HAP-1 (cell line): ENCODE measurements around the gene RHBDF2.

ENCODE experiments used
- DNase-seq, 2 experiments: peaks; one replicate each; pipeline ENCODE4 v3.0.0-alpha.2; 2016 to 2020; ENCODE audit warnings: low spot score in 2 of 2
- H3K27me3 ChIP-seq: fragments of 250-450 bp; sonication (Bioruptor Pico); 2 replicates; pipeline ENCODE4 v1.5.1; 2020; ENCODE audit warnings: low read depth, mild to moderate bottlenecking, moderate library complexity
- H3K36me3 ChIP-seq: fragments of 250-450 bp; sonication (Bioruptor Pico); replicated peaks from 2 replicates; pipeline ENCODE4 v1.5.1; 2020; ENCODE audit warnings: mild to moderate bottlenecking
- H3K4me1 ChIP-seq: fragments of 250-450 bp; sonication (Bioruptor Pico); 2 replicates; pipeline ENCODE4 v1.5.1; 2020; ENCODE audit warnings: mild to moderate bottlenecking
- H3K4me3 ChIP-seq: fragments of 250-450 bp; sonication (Bioruptor Pico); 2 replicates; pipeline ENCODE4 v1.5.1; 2020; ENCODE audit warnings: mild to moderate bottlenecking, moderate library complexity
- H3K9me3 ChIP-seq: fragments of 250-450 bp; sonication (Bioruptor Pico); 2 replicates; pipeline ENCODE4 v1.5.1; 2020; ENCODE audit warnings: mild to moderate bottlenecking, moderate library complexity
- in situ Hi-C: fragments of 300-500 bp; cut with MboI; formaldehyde crosslinking; loops from 3 replicates; pipeline ENCODE4 v1.14.3; 2020; ENCODE audit warnings: low sequenced_read_pairs, inconsistent platforms, mixed read lengths

The RHBDF2 gene

DNA sequence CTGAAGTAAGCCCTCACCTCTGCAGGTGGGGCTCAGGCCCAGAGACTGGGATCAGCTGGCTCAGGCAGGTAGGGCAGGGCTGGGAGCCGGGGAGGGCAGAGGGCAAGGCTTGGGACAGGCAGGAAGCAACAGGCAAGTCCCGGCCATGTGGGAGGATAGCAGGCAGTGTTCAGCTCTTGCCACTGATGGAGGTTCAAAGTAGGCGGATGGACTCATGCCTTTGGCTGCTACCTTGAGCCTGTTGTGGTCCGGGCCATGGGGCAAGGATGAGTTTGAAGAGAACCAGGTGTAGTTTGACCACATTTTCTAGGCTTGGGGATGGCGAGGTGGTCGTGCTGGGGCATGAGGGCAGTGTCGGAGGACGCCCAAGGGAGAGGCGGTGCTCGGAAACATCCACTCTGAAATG lies 41.3 kb upstream of the RHBDF2 start:
- no peak overlapping the region for H3K4me3 ChIP-seq
- H3K27me3 ChIP-seq: no peaks in the 10 kb centered on the region
- in situ Hi-C loops: no loop called here

GRCh38 chr17:76541739-76542454 lies 40.7 kb upstream of the RHBDF2 start:
- Histone ChIP-seq H3K4me1 (peaks cover 5% of the 10 kb centered on the region), H3K36me3 (no peaks in the 10 kb centered on the region; the same call in 1 of the 2 replicates), H3K27me3 (no peaks in the 10 kb centered on the region), H3K9me3 (no peaks in the 10 kb centered on the region), H3K4me3 (no peak overlapping the region)
- in situ Hi-C loops: no loop called here
- DNase-seq: no peak

More for the DNA sequence above, 41.3 kb upstream of the RHBDF2 start:
- Histone ChIP-seq H3K4me1 (peaks cover 5% of the 10 kb centered on the region), H3K36me3 (no peaks in the 10 kb centered on the region; the same call in 1 of the 2 replicates), H3K9me3 (no peaks in the 10 kb centered on the region)
- no peak for DNase-seq

GRCh38 chr17:76540381-76541300 lies 39.4 kb upstream of the RHBDF2 start:
- Histone ChIP-seq H3K4me1 (peaks cover 5% of the 10 kb centered on the region), H3K27me3 (no peaks in the 10 kb centered on the region), H3K9me3 (no peaks in the 10 kb centered on the region), H3K4me3 (peak overlapping the region; percentile 7; the same call in 1 of the 2 replicates), H3K36me3 (no peaks in the 10 kb centered on the region)
- DNase-seq: peak; percentile 94 to 96
- in situ Hi-C loops: no loop called here

DNA sequence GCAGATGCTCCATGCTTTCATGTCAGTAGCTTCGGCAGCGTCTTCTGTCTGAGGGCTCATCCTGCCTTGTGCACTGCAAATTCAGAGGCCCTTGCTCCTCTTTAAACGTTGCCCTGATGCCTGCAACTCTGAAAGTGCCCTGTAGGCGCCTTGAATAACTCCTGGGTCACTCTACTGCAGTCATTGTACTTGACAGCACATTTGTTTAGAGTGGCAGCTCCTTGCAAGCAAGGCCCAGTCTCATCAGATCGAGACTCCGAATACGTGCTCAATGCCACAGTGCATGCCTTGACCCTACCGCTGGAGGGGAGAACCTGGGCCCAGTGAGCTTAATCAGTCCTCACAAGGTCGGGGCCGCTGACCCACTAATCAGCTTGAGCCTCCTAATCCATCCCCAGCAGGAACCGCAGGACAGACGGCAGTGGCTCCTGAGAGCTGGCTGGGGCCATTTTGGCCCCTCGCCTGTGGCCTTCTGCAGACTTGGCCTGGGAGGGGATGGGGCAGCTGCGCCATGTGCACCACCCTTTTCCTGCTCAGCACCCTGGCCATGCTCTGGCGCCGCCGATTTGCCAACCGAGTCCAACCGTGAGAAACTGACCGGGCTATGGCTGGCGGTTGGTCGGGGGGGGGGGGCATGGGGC lies 38.5 kb upstream of the RHBDF2 start, which contains the start of gene PRCD:
TSS of gene PRCD (plus strand) at position 414 of the 641 bp plus-strand sequence. CDS start at position 512, 98 bp downstream.
- DNase-seq: no peak
- Histone ChIP-seq H3K9me3 (no peaks in the 10 kb centered on the region), H3K36me3 (no peaks in the 10 kb centered on the region), H3K27me3 (no peaks in the 10 kb centered on the region), H3K4me3 (peak within 1 kb of the TSS; percentile 7; the same call in 1 of the 2 replicates), H3K4me1 (peaks cover 5% of the 10 kb centered on the region)
- in situ Hi-C loops: no loop called here

DNA sequence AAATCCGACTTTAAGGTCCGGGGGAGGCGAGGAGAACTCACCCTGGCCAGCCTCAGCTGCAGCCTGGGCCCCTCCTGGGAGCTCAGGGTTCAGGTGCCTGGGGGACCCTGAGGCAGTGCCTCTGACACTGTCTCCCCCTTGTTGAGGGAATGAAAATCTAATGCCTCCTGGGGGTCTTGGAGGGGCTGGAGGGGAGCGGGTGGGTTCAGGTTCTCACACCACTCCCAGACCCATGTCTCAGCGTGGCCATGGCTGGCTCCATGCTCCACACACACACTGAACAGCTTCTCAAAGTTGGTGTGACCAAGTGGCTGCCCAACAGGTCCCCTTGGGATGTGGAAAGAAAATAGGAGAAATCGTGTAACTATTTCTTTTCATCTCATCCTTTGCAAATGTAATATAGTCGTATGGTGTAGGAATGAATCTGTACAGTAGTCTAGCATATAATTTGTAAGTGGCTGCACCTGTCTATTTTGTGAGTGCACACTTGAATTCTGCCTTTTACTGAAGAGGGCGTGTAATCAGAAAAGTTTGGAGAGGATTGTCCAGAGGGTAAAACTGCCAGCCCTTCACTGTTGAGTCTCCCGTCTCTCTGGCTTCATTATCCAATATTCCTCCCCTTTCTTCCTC lies 37.8 kb upstream of the RHBDF2 start:
- DNase-seq: no peak
- Histone ChIP-seq H3K9me3 (no peaks in the 10 kb centered on the region), H3K27me3 (no peaks in the 10 kb centered on the region), H3K36me3 (no peaks in the 10 kb centered on the region), H3K4me1 (peaks cover 5% of the 10 kb centered on the region), H3K4me3 (no peak overlapping the region)
- in situ Hi-C loops: no loop called here

DNA sequence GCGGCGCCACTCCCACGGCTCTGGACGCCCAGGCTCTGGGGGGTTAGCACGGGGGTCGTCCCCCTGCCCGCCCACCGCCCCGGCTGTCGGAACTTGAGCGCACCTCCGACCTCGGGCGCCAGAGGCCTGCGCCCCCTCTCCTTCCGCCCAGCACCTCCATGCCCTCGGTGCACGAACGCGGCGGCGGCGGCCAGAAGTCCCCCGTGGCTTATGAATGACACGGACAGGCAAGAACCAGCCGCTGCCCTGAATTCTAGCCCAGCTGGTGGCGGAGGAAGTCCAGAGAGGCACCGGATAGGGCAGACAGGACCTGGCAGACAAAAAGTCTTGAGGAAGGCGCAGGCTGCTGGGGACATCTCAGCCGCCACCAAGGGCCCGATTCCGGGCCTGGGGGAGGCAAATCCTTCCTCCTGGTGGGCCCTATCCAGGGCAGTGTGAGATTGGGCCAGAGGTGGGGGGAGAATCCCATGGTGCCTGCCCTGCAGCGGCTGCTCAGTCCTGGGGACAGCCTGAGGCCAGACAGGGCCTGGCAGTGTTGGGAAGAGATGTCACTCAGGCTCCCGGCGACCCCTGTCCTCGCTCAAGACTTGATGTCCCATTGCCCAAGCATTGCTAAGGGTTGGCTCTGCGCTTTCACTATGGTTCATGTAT lies 37.2 kb upstream of the RHBDF2 start:
- no peaks in the 10 kb centered on the region for H3K27me3 ChIP-seq
- in situ Hi-C loops: no loop called here
- no peak for DNase-seq

DNA sequence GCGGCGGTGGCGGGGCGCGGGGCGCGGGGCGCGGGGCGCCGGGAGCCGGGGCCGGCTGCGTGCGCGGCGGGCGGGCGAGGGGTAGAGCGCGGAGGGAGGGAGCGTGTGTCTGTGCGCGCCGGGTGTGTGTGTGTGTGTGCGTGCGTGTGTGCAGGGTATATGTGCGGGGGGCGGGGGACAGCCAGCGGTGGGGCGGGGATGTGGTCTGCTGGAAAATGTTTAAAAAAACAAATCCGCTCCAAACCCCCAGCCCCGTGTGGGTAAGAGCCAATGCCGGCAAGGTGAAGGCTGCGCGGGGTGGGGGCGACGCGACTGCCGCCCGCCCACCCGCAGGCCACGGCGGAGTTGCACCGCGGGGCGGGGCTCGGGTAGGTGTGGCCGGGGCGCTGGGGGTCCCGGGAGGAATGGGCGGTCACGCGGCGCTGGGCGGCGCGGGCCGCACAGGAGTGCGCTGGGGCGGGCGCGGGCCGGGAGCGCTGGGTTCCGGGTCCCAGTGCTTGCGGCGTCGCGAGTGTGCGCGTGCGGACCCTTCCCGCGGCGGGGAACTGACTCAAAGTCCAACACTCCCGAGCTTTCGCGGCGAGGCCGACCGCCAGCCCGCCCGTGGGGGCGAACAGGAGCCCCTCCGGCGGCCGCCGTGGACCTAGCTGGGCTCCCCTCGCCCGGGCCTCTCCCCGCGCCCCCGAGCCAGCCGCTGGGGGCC lies 36.5 kb upstream of the RHBDF2 start, which contains the start of gene CYGB:
TSS of gene CYGB (minus strand) at position 132 of the 703 bp plus-strand sequence. CDS start 167 bp downstream, outside the sequence.
- no peak within 1 kb of the TSS for H3K4me3 ChIP-seq
- no peaks in the 10 kb centered on the region for H3K36me3 ChIP-seq
- DNase-seq: no peak
- H3K4me1 ChIP-seq: peaks cover 5% of the 10 kb centered on the region
- no peaks in the 10 kb centered on the region for H3K9me3 ChIP-seq
- in situ Hi-C loops: no loop called here
- H3K27me3 ChIP-seq: no peaks in the 10 kb centered on the region

More for the DNA sequence above, 37.2 kb upstream of the RHBDF2 start:
- H3K36me3 ChIP-seq: no peaks in the 10 kb centered on the region
- peaks cover 5% of the 10 kb centered on the region for H3K4me1 ChIP-seq
- no peaks in the 10 kb centered on the region for H3K9me3 ChIP-seq
- no peak overlapping the region for H3K4me3 ChIP-seq

DNA sequence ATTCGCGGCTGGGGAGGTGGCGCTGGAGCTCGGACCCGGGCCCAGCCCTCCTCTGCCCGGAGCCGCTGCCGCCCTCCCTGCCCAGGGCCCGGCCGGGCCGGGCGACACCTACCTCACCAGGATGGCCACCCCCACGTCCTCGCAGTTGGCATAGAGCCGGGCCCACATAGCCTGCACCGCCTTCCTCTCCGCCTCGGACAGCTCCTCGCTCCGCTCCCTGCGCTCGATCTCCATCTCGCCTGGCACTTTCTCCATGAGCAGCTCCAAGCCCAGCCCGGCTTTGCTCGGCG lies 36.0 kb upstream of the RHBDF2 start:
- in situ Hi-C loops: no loop called here
- no peaks in the 10 kb centered on the region for H3K27me3 ChIP-seq
- peaks cover 5% of the 10 kb centered on the region for H3K4me1 ChIP-seq
- DNase-seq: no peak
- no peaks in the 10 kb centered on the region for H3K9me3 ChIP-seq
- no peaks in the 10 kb centered on the region for H3K36me3 ChIP-seq
- H3K4me3 ChIP-seq: no peak overlapping the region

DNA sequence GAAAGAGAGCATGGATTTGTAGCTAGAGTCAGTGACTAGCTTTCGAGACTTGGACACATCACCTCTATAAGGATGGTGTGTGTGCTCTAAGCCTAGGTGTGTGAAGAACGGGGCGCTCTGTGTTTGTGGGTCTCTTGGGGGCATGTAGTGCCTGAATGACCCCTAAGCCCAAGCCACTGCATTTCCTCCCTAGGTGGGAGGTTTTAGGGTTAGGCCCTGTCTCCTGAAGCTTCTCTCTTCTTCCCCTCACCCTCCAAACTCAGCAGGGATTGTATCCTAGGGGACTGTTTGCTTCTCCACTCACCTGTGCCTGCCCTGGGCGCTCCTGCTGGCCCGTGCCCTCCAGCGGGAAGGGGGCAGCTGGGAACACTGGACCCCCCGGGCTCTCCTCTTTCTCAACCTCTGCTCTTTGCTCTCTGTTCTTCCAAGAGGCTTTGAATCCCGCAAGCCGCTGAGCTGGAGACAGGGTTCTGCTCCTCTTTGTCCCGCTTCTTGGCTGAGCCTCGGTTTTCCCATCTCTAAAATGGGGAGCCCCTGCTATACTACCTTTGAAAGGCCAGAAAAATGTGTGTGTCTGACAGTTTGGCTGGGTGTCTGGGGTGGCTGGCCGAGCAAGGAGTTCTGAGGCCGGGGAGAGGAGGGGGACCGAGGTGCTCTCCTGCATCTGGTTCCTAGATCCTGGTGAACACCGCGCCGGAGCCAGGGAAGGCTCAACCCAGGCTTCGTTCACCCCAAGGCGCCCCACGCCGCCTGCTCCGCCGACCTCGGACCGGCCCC lies 35.5 kb upstream of the RHBDF2 start:
- Histone ChIP-seq H3K27me3 (no peaks in the 10 kb centered on the region), H3K9me3 (no peaks in the 10 kb centered on the region), H3K36me3 (no peaks in the 10 kb centered on the region), H3K4me1 (peaks cover 5% of the 10 kb centered on the region), H3K4me3 (no peak overlapping the region)
- DNase-seq: no peak
- in situ Hi-C loops: no loop called here

DNA sequence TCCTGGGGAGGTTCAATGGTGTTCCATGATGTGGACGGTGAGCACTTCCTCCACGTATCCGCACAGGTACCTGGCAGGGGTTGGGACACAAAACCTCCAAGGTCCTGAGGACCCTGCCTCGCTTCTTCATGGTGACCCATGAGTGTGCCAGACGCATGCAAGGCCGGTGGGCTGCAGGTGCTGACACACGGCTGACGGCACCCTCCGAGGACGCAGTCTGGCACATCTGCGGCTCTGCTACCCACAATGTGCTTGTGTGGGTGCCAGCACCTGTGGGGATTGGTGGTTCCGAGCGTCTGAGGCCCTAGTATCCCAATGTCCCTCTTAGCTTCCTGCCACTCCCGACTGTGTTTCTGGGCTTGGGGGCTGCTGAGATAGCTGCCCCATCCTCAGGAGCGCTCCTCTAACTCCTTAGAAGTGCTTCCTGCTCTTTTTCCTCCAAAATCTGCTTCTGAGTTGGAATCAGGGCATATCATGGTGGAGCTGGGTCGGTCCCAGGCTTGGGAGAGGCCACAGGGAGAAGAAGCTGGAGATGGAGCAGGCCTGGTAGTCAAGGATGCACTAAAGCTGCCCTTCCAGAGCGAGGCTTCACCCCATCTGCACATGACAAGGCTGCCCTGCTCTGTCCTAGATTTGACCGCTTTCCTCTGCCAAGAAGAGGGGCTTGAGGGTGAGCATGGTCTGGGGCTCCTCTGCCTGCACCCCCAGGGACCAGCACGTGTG lies 34.7 kb upstream of the RHBDF2 start:
- in situ Hi-C loops: no loop called here
- Histone ChIP-seq H3K9me3 (no peaks in the 10 kb centered on the region), H3K36me3 (no peaks in the 10 kb centered on the region), H3K4me3 (no peak overlapping the region), H3K27me3 (no peaks in the 10 kb centered on the region), H3K4me1 (peaks cover 5% of the 10 kb centered on the region)
- DNase-seq: no peak

DNA sequence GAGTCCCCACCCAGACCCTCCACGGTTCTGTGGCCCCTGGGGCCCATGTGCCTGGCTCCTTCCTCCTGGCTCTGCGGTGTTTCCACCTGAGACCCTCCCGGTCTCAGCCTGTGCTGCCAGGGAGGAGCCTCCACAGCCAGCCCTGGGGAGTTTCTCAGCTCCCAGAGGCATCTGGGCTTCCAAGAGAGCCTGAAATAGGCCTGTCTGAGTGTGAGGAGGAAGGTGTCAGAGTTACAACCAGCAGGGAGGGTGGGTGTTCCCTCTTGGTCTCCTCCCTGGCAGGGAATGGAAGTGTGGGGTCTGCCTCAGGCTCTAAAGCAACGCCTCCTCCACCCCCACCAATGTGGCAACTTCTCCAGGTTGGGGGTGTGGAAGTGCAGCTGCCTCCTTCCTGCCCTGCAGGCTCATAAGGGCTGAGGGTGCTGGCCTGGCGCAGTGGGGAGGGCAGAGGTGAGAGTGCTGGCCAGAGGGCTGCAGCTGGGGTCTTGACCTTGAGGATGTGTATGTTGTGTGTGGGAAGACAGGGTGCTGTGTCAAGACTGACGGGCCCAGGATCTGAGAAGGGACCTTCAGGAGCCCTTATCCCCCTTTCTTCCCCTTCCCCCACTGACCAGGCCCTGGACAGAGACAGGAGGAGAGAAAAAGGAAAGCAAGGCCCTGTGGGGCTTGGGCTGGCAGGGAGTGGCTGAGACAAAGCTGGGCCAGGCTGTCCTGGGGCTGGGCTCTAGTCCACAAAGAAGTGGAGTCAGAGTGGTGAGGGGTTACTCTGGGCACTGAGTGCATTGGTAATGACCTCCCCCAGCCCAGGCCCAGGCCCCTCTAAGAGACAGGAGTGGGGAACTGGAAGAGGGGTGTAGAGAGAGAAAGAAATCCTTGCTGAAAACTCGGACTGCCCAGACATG lies 33.9 kb upstream of the RHBDF2 start:
- H3K9me3 ChIP-seq: no peaks in the 10 kb centered on the region

More for the DNA sequence above, 33.9 kb upstream of the RHBDF2 start:
- H3K36me3 ChIP-seq: no peaks in the 10 kb centered on the region
- in situ Hi-C loops: no loop called here
- no peaks in the 10 kb centered on the region for H3K27me3 ChIP-seq
- DNase-seq: no peak
- no peak overlapping the region for H3K4me3 ChIP-seq
- no peaks in the 10 kb centered on the region for H3K4me1 ChIP-seq
